Smooth muscle cell (in vitro differentiated cells): ENCODE results near the gene TRIM72. TPM values are rescaled to one million over a fixed set of nuclear protein-coding genes. Genes with fewer than 3 reads are reported as not detected.
"Not testable (repeated sequence)": the region's sequence is repeated elsewhere in the genome, so short reads cannot be mapped to it uniquely, and the experiment has no call there.

Experiments
- DNase-seq: peaks from one replicate; lab custom pipeline; 2025; ENCODE audit not compliant: unreplicated experiment; lab: John Stamatoyannopoulos, UW
- H2AFZ ChIP-seq: fragments of 200-600 bp; sonication (generic); 2 replicates; pipeline ENCODE4 v1.6.0; 2016; ENCODE audit warnings: antibody characterized with exemption, low read depth, mild to moderate bottlenecking
- H3F3A ChIP-seq: fragments of 200-600 bp; sonication (generic); 2 replicates; pipeline ENCODE4 v1.6.0; 2017; ENCODE audit warnings: antibody characterized with exemption, low read depth
- H3K27ac ChIP-seq: fragments of 200-600 bp; sonication (generic); 2 replicates; pipeline ENCODE4 v1.5.1; 2016; ENCODE audit warnings: low read depth, mild to moderate bottlenecking
- H3K27me3 ChIP-seq: fragments of 200-600 bp; sonication (generic); 2 replicates; pipeline ENCODE4 v1.6.1; 2016; ENCODE audit warnings: low read depth, mild to moderate bottlenecking
- H3K36me3 ChIP-seq: fragments of 200-600 bp; sonication (generic); 2 replicates; pipeline ENCODE4 v1.5.1; 2016; ENCODE audit warnings: low read depth
- H3K4me1 ChIP-seq: fragments of 200-600 bp; sonication (generic); 2 replicates; pipeline ENCODE4 v1.5.1; 2016; ENCODE audit warnings: low read depth
- H3K4me2 ChIP-seq: fragments of 200-600 bp; sonication (generic); 2 replicates; pipeline ENCODE4 v1.6.0; 2016; ENCODE audit warnings: mild to moderate bottlenecking
- H3K4me3 ChIP-seq: fragments of 200-600 bp; sonication (generic); 2 replicates; pipeline ENCODE4 v1.5.1; 2016; ENCODE audit warnings: mild to moderate bottlenecking
- H3K79me2 ChIP-seq: fragments of 200-600 bp; sonication (generic); 2 replicates; pipeline ENCODE4 v1.6.0; 2016; ENCODE audit warnings: low read depth, mild to moderate bottlenecking
- H3K9ac ChIP-seq: fragments of 200-600 bp; sonication (generic); 2 replicates; pipeline ENCODE4 v1.6.0; 2016; ENCODE audit warnings: low read depth
- H3K9me3 ChIP-seq: fragments of 200-600 bp; sonication (generic); replicated peaks from 2 replicates; pipeline ENCODE4 v1.5.1; 2016; ENCODE audit warnings: low read depth
- H4K20me1 ChIP-seq: fragments of 200-600 bp; sonication (generic); 2 replicates; pipeline ENCODE4 v1.6.0; 2016; ENCODE audit warnings: low read depth
- WGBS: methylation state at CpG from one replicate; pipeline ENCODE4 v1.1.7; 2016; ENCODE audit warnings: low lambda C conversion rate; 5-methylcytosine and 5-hydroxymethylcytosine counted together
- polyA plus RNA-seq: library from polyadenylated mRNA; unstranded; fragments of >200 nt; fragmentation: Nextera tagmentation; extraction: Ambion mirVana; gene quantifications from 2 replicates; pipeline ENCODE4 v1.2.1, GENCODE V29; 2016
- total RNA-seq: library from RNA; depleted of rRNA; stranded (reverse); fragments of >200 nt; gene quantifications from 2 replicates; pipeline ENCODE4 v1.2.3, GENCODE V29; 2014
- TF ChIP-seq, protein P1 (sequence below): fragments of 200-600 bp; sonication (generic); IDR thresholded peaks from 2 replicates; pipeline ENCODE4 v1.5.1; 2017; ENCODE audit warnings: borderline replicate concordance, mild to moderate bottlenecking, antibody characterized with exemption; ENCODE audit not compliant: insufficient read depth, poor library complexity, severe bottlenecking

TRIM72 gene
- total and polyA plus RNA-seq, 2 experiments from 2014 or later = 0.04 to 0.07 TPM

DNA sequence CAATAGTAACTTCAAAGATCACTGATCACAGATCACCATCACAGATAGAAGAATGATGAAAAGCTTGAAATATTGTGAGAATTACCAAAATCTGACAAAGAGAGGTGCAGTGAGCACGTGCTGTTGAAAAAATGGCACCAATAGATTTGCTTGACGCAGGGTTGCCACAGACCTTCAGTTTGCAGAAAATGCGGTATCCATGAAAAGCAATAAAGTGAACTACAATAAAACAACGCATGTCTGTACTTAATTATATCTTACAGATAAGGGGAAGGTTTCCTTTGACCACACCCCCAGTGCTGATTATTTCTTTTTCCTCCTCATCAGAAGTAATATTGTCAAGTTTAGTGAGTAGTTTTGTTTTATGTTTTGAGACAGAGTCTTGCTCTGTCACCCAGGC lies 24.1 kb downstream of the TRIM72 start:
- Histone ChIP-seq H3K27ac (no peak overlapping the region), H3K4me1 (no peaks in the 10 kb centered on the region), H3K9ac (no peak overlapping the region), H4K20me1 (no peaks in the 10 kb centered on the region), H3K27me3 (no peaks in the 10 kb centered on the region), H3K9me3 (peaks cover 3% of the 10 kb centered on the region), H3K4me3 (no peak overlapping the region), H3K36me3 (no peaks in the 10 kb centered on the region), H3K79me2 (no peaks in the 10 kb centered on the region), H3K4me2 (no peak overlapping the region), H3F3A (no peaks in the 10 kb centered on the region), H2AFZ (no peak overlapping the region)
- no peak for DNase-seq
- 92% methylated on average over 4 of the region's 4 CpGs for WGBS
- TF ChIP-seq, protein P1, sequence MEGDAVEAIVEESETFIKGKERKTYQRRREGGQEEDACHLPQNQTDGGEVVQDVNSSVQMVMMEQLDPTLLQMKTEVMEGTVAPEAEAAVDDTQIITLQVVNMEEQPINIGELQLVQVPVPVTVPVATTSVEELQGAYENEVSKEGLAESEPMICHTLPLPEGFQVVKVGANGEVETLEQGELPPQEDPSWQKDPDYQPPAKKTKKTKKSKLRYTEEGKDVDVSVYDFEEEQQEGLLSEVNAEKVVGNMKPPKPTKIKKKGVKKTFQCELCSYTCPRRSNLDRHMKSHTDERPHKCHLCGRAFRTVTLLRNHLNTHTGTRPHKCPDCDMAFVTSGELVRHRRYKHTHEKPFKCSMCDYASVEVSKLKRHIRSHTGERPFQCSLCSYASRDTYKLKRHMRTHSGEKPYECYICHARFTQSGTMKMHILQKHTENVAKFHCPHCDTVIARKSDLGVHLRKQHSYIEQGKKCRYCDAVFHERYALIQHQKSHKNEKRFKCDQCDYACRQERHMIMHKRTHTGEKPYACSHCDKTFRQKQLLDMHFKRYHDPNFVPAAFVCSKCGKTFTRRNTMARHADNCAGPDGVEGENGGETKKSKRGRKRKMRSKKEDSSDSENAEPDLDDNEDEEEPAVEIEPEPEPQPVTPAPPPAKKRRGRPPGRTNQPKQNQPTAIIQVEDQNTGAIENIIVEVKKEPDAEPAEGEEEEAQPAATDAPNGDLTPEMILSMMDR = no peak

DNA sequence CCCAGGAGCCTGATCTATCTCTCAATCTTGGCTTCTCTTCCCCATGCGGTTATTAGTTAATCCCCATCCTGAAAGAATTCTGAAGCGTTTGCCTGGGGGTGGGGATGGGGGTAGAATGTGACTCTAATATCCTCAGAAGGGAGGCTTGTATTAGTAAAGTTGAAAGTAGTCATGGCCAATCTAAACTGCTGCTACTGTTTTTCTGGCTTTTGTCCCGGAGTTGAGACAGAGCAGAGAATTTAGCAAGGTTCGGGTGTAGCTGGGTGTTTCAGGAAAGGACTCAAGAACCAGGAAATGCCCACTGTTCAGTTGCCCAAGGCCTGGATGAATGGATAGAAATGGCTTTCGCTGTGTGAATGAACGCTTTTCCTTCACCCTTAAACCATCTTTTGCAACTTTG lies 28.3 kb downstream of the TRIM72 start:
- Histone ChIP-seq H3K4me1 (no peaks in the 10 kb centered on the region), H3K4me3 (no peak overlapping the region), H2AFZ (no peak overlapping the region), H3K79me2 (no peaks in the 10 kb centered on the region), H3K9me3 (no peaks in the 10 kb centered on the region), H3F3A (no peaks in the 10 kb centered on the region), H3K36me3 (no peaks in the 10 kb centered on the region), H3K9ac (no peak overlapping the region), H3K4me2 (no peak overlapping the region), H4K20me1 (no peaks in the 10 kb centered on the region), H3K27ac (no peak overlapping the region), H3K27me3 (peaks cover 8% of the 10 kb centered on the region)
- TF ChIP-seq, protein P1 = no peak
- 74% methylated on average over 6 of the region's 6 CpGs for WGBS
- no peak for DNase-seq

DNA sequence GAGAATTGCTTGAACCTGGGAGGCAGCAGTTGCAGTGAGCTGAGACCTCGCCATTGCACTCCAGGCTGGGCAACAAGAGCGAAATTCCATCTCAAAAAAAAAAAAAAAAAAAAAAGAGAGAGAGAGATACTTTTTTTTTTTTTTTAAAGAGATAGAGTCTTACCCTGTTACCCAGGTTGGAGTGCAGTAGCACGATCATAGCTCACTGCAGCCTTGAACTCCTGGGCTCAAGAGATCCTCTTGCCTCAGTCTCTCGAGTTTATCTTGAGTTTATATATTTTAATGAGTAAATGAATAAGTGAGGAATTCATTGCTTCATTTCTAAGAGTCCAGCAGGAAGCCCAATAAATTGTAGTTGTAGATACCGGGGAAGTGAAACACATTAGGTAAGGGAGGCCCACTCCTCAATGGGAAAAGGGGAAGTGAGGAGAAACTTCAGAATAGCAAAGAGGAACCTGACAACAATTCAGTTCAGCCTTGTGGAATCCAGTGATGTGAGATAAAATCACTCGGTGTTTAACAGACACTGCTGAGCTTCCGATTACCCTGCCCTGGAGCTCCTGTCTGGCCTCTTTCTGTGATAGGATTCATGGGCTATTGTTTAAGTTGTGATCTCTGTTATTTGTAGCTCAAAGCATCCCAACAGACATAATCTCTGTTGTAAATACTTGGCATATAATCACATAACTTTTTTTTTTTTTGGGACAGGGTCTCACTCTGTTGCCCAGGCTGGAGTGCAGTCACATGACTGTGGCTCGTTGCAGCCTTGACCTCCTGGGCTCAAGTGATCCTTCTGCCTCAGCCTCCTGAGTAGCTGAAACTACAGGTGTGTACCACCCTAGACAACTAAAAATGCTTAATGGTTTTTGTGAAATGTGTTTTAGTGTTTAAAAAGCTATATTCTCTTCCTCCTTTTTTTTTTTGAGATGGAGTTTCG lies 30.1 kb downstream of the TRIM72 start:
- TF ChIP-seq, protein P1 = no peak
- DNase-seq = no peak
- 57% methylated on average over 9 of the region's 9 CpGs for WGBS
- H3K4me1 ChIP-seq = no peaks in the 10 kb centered on the region
- no peak overlapping the region for H2AFZ ChIP-seq
- H3K36me3 ChIP-seq = no peaks in the 10 kb centered on the region
- H3K9me3 ChIP-seq = no peaks in the 10 kb centered on the region
- H3K4me2 ChIP-seq = no peak overlapping the region
- no peaks in the 10 kb centered on the region for H4K20me1 ChIP-seq
- no peaks in the 10 kb centered on the region for H3K79me2 ChIP-seq
- H3K27me3 ChIP-seq = peaks cover 8% of the 10 kb centered on the region
- H3K4me3 ChIP-seq = no peak overlapping the region
- H3K9ac ChIP-seq = no peak overlapping the region
- no peaks in the 10 kb centered on the region for H3F3A ChIP-seq
- H3K27ac ChIP-seq = no peak overlapping the region

DNA sequence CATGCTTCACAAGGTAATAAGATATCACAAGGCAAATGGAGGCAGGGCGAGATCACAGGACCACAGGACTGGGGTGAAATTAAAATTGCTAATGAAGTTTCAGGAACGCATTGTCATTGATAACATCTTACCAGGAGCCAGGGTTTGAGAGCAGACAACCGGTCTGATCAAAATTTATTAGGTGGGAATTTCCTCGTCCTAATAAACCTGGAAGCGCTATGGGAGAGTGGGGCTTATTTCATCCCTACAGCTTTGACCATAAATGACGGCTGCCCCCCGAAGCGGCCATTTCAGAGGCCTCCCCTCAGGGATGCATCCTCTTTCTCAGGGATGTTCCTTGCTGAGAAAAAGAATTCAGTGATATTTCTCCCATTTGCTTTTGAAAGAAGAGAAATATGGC lies 31.7 kb downstream of the TRIM72 start:
- not testable (repeated sequence) for H3K9me3 ChIP-seq, H3K27ac ChIP-seq, H3K4me1 ChIP-seq, DNase-seq, H3K9ac ChIP-seq, H3F3A ChIP-seq, H3K36me3 ChIP-seq, H3K27me3 ChIP-seq, H3K79me2 ChIP-seq, H3K4me2 ChIP-seq, H3K4me3 ChIP-seq, H4K20me1 ChIP-seq, H2AFZ ChIP-seq
- 23% methylated on average over 8 of the region's 8 CpGs for WGBS
